ENCODE measurements around the gene STK40.

DNA sequence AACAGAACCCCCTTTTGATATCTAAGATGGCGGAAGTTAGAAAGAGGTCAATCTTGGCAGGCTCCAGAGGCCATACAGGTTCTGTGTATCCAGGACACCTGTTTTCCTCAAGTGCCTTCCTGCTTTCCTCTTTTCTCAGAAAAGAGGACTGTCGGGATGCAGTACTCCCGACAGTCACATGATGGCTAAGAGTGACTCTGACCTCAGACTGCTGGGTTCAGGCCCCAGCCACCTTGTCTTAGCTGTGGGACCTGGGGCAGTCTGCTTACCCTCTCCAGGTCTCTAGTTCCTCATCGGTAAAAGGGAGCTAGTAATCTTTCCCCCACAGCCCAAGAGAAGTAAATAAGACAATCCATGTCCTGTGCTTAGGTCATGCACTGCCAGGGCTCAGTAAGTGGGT is 29.9 kb downstream of the STK40 start:
- TF ChIP-seq, protein P1, sequence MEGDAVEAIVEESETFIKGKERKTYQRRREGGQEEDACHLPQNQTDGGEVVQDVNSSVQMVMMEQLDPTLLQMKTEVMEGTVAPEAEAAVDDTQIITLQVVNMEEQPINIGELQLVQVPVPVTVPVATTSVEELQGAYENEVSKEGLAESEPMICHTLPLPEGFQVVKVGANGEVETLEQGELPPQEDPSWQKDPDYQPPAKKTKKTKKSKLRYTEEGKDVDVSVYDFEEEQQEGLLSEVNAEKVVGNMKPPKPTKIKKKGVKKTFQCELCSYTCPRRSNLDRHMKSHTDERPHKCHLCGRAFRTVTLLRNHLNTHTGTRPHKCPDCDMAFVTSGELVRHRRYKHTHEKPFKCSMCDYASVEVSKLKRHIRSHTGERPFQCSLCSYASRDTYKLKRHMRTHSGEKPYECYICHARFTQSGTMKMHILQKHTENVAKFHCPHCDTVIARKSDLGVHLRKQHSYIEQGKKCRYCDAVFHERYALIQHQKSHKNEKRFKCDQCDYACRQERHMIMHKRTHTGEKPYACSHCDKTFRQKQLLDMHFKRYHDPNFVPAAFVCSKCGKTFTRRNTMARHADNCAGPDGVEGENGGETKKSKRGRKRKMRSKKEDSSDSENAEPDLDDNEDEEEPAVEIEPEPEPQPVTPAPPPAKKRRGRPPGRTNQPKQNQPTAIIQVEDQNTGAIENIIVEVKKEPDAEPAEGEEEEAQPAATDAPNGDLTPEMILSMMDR (IDR thresholded peaks at IDR 0.05; ENCODE audit: low read depth, low read length, poor library complexity, severe bottlenecking) = no peak
- TF ChIP-seq EZH2phosphoT487 (IDR thresholded peaks at IDR 0.05; ENCODE audit: borderline replicate concordance, low read length) = no peak

Measured in DOHH2 (cell line).